ENCODE measurements around the gene TTC7B.

TTC7B gene

DNA sequence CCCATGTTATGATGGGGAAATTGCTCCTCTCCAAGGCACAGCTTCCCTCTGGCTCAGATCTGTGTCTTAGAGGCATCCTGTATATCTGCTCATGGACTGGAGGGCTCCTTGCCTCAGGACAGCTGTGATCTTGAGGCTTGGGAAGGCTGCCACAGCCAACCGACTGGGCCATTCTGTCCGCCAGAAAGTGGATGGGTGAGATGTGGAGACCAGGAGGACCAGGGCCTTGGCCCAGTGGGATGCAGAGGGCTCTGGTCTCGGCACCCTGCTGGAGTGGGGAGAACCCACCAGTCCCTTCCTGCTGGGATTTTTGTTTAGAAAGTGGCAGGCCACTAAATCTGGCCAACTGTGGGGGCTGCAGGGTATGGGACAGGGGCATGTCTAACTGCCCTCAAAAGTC is 270.8 kb downstream of the TTC7B start:
- no peak for DNase-seq (ENCODE audit: insufficient read length, low spot score)
- no peak for FAIRE-seq
- no peak for TF ChIP-seq POLR2A (IDR thresholded peaks at IDR 0.05; ENCODE audit: low read depth, low read length)

- no peak for TF ChIP-seq POLR2A (IDR thresholded peaks at IDR 0.05; ENCODE audit: low read depth, low read length)
- DNase-seq (ENCODE audit: insufficient read length, low spot score) (no peak), FAIRE-seq (no peak)
Observed at GRCh38 chr14:90544971-90545370, 271.3 kb downstream of the TTC7B start.

GRCh38 chr14:90544566-90544965 is 271.7 kb downstream of the TTC7B start:
- DNase-seq (ENCODE audit: insufficient read length, low spot score) (no peak), FAIRE-seq (no peak)
- no peak for TF ChIP-seq POLR2A (IDR thresholded peaks at IDR 0.05; ENCODE audit: low read depth, low read length)

DNA sequence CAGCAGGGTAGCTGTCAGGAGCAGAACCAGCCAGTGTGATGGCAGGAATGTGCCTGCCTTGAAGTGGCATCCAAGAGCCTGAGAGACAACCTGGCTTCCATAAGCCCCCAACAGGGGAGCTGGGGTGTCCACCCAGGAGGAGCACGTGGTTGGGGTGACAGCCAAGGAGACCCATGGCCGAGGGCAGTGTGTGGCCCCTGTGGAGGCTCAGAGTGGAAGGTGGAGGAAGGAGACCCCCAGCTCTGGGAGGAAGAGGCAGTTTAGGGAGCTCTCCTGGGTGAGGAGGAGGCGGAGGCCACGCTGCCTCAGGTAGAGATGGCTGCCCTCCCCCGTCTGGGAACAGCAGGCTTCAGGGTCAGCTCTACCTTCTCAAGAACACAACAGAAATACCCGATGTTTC is 272.4 kb downstream of the TTC7B start:
- no peak for TF ChIP-seq POLR2A (IDR thresholded peaks at IDR 0.05; ENCODE audit: low read depth, low read length)
- DNase-seq (ENCODE audit: insufficient read length, low spot score) (no peak), FAIRE-seq (no peak)

GRCh38 chr14:90541076-90541634 is 275.1 kb downstream of the TTC7B start:
- no peak for TF ChIP-seq POLR2A (IDR thresholded peaks at IDR 0.05; ENCODE audit: low read depth, low read length)

GRCh38 chr14:90540437-90540836 is 275.8 kb downstream of the TTC7B start:
- DNase-seq (ENCODE audit: insufficient read length, low spot score): no peak
- FAIRE-seq: no peak
- no peak for TF ChIP-seq POLR2A (IDR thresholded peaks at IDR 0.05; ENCODE audit: low read depth, low read length)

More at GRCh38 chr14:90541076-90541634, 275.1 kb downstream of the TTC7B start:
- no peak for FAIRE-seq
- DNase-seq (ENCODE audit: insufficient read length, low spot score): no peak

- FAIRE-seq (no peak), DNase-seq (ENCODE audit: insufficient read length, low spot score) (no peak)
- no peak for TF ChIP-seq POLR2A (IDR thresholded peaks at IDR 0.05; ENCODE audit: low read depth, low read length)
Observed at GRCh38 chr14:90539996-90540395, 276.2 kb downstream of the TTC7B start.

DNA sequence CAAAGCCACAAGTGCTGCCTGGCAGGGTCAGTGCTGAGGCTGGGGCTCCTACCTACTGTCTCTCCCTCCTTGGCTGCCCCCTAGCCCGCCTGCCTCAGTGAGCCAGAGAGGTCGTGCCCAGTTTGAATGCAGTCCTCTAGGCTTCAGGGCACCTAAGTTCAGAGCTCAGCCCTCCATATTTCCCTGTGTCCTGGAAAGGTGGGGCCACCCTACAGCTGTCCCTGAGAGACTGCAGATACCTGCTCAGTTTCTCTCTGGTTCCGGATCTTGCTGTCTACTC is 276.8 kb downstream of the TTC7B start:
- FAIRE-seq (no peak), DNase-seq (ENCODE audit: insufficient read length, low spot score) (no peak)
- TF ChIP-seq POLR2A (IDR thresholded peaks at IDR 0.05; ENCODE audit: low read depth, low read length): no peak

DNA sequence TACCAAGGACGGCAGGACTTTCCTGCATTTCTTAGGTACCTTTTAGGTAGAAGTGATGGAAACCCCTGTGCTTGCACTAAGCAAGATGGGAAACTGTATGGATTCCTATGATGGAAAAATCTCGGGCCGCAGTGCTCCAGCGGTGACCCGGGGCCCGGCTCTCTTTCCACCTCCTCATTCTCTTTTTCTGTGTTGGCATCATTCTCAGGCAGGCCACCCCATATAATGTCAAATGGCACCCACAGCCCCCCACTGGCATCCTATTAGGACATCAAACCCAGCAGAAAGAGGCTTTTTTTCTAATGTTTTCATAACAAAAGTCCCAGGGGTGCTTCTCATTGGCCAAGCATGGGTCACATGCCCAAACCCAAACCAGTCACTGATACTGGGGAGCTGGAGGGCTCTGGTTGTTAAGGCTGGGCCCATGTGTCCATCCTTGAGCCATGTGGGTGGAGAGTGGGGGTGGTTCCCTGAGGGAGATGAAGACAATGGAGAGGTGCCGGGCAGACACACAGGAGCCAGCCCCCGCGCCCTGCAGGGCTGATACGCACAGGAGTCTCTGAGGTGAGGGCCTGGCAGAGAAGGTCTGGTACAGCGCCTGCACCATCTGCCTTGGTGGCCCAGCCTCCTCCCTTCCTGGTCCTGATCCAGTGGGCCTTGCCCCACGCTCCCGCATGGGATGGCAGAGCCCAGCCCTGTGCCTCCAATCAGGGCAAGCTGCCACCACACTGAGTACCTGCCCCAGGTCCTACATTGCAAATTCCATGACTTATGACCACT is 277.3 kb downstream of the TTC7B start:
- no peak for TF ChIP-seq POLR2A (IDR thresholded peaks at IDR 0.05; ENCODE audit: low read depth, low read length)
- no peak for FAIRE-seq

GRCh38 chr14:90538095-90538494 is 278.1 kb downstream of the TTC7B start:
- TF ChIP-seq POLR2A (IDR thresholded peaks at IDR 0.05; ENCODE audit: low read depth, low read length): no peak
- FAIRE-seq (no peak), DNase-seq (ENCODE audit: insufficient read length, low spot score) (no peak)

More for the DNA sequence above, 277.3 kb downstream of the TTC7B start:
- no peak for DNase-seq (ENCODE audit: insufficient read length, low spot score)

- no peak for TF ChIP-seq POLR2A (IDR thresholded peaks at IDR 0.05; ENCODE audit: low read depth, low read length)
- DNase-seq (ENCODE audit: insufficient read length, low spot score) (no peak), FAIRE-seq (no peak)
Observed at GRCh38 chr14:90536511-90537191, 279.6 kb downstream of the TTC7B start.

DNA sequence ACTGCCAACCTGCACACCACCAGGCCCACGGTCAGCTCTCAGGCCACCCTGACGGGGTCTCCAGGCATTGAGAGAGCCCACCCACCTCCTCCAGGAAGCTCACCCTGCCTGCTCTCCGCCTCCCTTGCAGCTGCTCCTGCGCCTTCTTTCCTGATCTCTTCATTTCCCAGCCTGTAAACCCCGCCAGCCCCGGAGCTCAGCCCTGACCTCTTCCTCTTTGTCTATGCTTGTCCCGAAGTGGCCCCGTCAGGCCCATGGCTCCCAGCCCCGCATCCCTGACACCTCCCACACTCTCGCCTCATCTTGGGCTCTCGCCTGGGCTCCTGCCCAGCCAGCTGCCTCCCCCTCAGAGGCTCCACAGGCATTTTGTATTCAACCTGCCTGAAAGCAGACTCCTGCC is 280.1 kb downstream of the TTC7B start:
- FAIRE-seq (no peak), DNase-seq (ENCODE audit: insufficient read length, low spot score) (no peak)
- TF ChIP-seq POLR2A (IDR thresholded peaks at IDR 0.05; ENCODE audit: low read depth, low read length): no peak

- no peak for FAIRE-seq
- TF ChIP-seq POLR2A (IDR thresholded peaks at IDR 0.05; ENCODE audit: low read depth, low read length): no peak
- DNase-seq (ENCODE audit: insufficient read length, low spot score): no peak
Observed at GRCh38 chr14:90535556-90536090, 280.6 kb downstream of the TTC7B start.

DNA sequence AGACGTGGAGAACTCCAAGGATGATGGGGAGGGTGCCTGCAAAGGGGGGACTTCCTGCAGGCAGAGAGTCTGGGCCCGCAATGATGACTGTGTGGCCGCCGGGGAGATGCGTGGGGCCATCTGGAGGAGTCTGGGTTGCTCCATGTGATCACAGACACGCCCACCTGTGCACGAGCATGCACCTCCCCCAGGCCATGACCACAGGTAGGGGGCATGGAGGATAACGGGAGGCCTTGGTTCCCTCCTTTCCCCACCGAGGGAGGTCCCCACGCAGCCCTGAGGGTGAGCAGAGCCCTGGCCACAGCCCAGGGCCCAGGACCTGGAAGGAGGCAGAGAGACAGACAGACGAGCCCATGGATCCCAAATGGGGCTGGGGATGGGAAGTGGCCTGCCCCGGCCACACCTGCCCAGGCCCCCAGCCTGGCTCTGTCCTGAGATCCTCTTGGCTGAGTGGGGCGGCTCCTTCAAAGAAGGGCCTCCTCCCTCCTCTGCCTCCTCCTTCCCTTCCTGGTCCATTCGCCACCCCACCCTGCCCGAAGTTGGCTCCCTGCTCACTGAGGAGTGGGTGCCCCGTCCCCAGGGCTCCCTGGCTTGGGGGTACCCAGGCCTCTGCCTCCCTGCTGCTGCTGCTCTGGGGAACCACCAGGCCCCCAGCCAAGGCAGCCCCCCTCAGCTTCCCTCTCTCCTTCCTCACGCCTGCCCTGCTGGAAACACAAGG is 281.2 kb downstream of the TTC7B start:
- no peak for DNase-seq (ENCODE audit: insufficient read length, low spot score)
- FAIRE-seq: no peak
- TF ChIP-seq POLR2A (IDR thresholded peaks at IDR 0.05; ENCODE audit: low read depth, low read length): no peak

All from H54 (cell line).